SU-DHL-6 (cell line): ENCODE measurements around the gene SLC7A8.

Experiments used
- H2AFZ ChIP-seq: fragments of 200-600 bp; sonication (generic); 2 replicates; pipeline ENCODE4 v1.6.1; 2014; ENCODE audit warnings: low read depth, mild to moderate bottlenecking, moderate library complexity, mixed read lengths, antibody characterized with exemption, low read length; ENCODE audit not compliant: severe bottlenecking
- H3F3A ChIP-seq: fragments of 200-600 bp; shearing (Covaris generic); 2 replicates; pipeline ENCODE4 v1.6.0; 2016; ENCODE audit warnings: antibody characterized with exemption, mild to moderate bottlenecking; ENCODE audit not compliant: insufficient read depth
- H3K27ac ChIP-seq: fragments of 200-600 bp; sonication (generic); 2 replicates; pipeline ENCODE4 v1.5.1; 2016; ENCODE audit warnings: low read depth, mild to moderate bottlenecking, low read length, moderate library complexity, mixed read lengths
- H3K27me3 ChIP-seq: fragments of 200-600 bp; sonication (generic), shearing (Covaris generic); 2 replicates; pipeline ENCODE4 v1.6.0; 2014; ENCODE audit warnings: mild to moderate bottlenecking, low read length
- H3K36me3 ChIP-seq: fragments of 200-600 bp; sonication (generic); 2 replicates; pipeline ENCODE4 v1.6.1; 2014; ENCODE audit warnings: mild to moderate bottlenecking, low read length, mixed read lengths
- H3K4me2 ChIP-seq: fragments of 300-600, 200-600 bp; shearing (Covaris generic), sonication (generic); 2 replicates; pipeline ENCODE4 v1.6.0; 2014; ENCODE audit warnings: low read length, low read depth, mild to moderate bottlenecking; ENCODE audit not compliant: poor library complexity, severe bottlenecking
- H3K4me3 ChIP-seq: fragments of 200-600 bp; sonication (generic); 2 replicates; pipeline ENCODE4 v1.5.1; 2014; ENCODE audit warnings: antibody characterized with exemption, low read length, mild to moderate bottlenecking, mixed read lengths; ENCODE audit not compliant: insufficient read depth, poor library complexity, severe bottlenecking
- H3K79me2 ChIP-seq: fragments of 200-600 bp; sonication (generic); 2 replicates; pipeline ENCODE4 v1.6.1; 2014; ENCODE audit warnings: mild to moderate bottlenecking, low read length, moderate library complexity; ENCODE audit not compliant: insufficient read depth
- H3K9ac ChIP-seq: fragments of 200-600 bp; sonication (generic); 2 replicates; pipeline ENCODE4 v1.7.0; 2014; ENCODE audit warnings: mild to moderate bottlenecking, low read length
- H3K9me2 ChIP-seq: fragments of 200-600 bp; sonication (generic); replicated peaks from 2 replicates; pipeline ENCODE4 v1.6.1; 2014; ENCODE audit warnings: low read length; ENCODE audit not compliant: insufficient read depth
- H3K9me3 ChIP-seq: fragments of 200-600 bp; sonication (generic); 2 replicates; pipeline ENCODE4 v1.6.1; 2014; ENCODE audit warnings: low read length, mixed read lengths; ENCODE audit not compliant: insufficient read depth
- H4K20me1 ChIP-seq: fragments of 200-600 bp; sonication (generic); 2 replicates; pipeline ENCODE4 v1.6.1; 2014; ENCODE audit warnings: low read depth, mild to moderate bottlenecking, antibody characterized with exemption, low read length, moderate library complexity, mixed read lengths
- CTCF ChIP-seq: fragments of 200-600 bp; sonication (generic); IDR thresholded peaks from one replicate; pipeline ENCODE4 v1.5.1; 2017; ENCODE audit warnings: antibody characterized with exemption, mild to moderate bottlenecking, low read length, moderate library complexity; ENCODE audit not compliant: insufficient read depth, poor library complexity, severe bottlenecking
- EZH2phosphoT487 ChIP-seq: fragments of 200-600 bp; sonication (generic), shearing (Covaris generic); conservative IDR thresholded peaks from 2 replicates; pipeline ENCODE4 v1.6.1; 2018; ENCODE audit warnings: mild to moderate bottlenecking, antibody characterized with exemption, low read length, moderate library complexity, mixed read lengths

SLC7A8 gene

GRCh38 chr14:23172096-23172495, 11.4 kb downstream of the SLC7A8 start:
- H3K4me3 ChIP-seq, result no peak overlapping the region
- H3K9me3 ChIP-seq, result no peaks in the 10 kb centered on the region
- H3K79me2 ChIP-seq, result no peaks in the 10 kb centered on the region
- no peak overlapping the region for H3K9ac ChIP-seq
- H3K27ac ChIP-seq, result no peak overlapping the region
- H3K36me3 ChIP-seq, result no peaks in the 10 kb centered on the region
- H2AFZ ChIP-seq, result no peak overlapping the region
- no peaks in the 10 kb centered on the region for H3F3A ChIP-seq
- no peaks in the 10 kb centered on the region for H3K9me2 ChIP-seq
- no peaks in the 10 kb centered on the region for H3K27me3 ChIP-seq
- TF ChIP-seq CTCF (no peak), EZH2phosphoT487 (no peak)
- H3K4me2 ChIP-seq, result no peak overlapping the region
- H4K20me1 ChIP-seq, result no peaks in the 10 kb centered on the region

GRCh38 chr14:23171222-23171975, 12.1 kb downstream of the SLC7A8 start:
- Histone ChIP-seq H3K9me3 (no peaks in the 10 kb centered on the region), H3K4me3 (no peak overlapping the region), H3K9ac (no peak overlapping the region), H3K27me3 (no peaks in the 10 kb centered on the region), H3K4me2 (no peak overlapping the region), H3F3A (no peaks in the 10 kb centered on the region), H3K27ac (no peak overlapping the region), H2AFZ (no peak overlapping the region), H3K9me2 (no peaks in the 10 kb centered on the region), H3K79me2 (no peaks in the 10 kb centered on the region), H3K36me3 (no peaks in the 10 kb centered on the region), H4K20me1 (no peaks in the 10 kb centered on the region)
- TF ChIP-seq CTCF (no peak), EZH2phosphoT487 (no peak)

DNA sequence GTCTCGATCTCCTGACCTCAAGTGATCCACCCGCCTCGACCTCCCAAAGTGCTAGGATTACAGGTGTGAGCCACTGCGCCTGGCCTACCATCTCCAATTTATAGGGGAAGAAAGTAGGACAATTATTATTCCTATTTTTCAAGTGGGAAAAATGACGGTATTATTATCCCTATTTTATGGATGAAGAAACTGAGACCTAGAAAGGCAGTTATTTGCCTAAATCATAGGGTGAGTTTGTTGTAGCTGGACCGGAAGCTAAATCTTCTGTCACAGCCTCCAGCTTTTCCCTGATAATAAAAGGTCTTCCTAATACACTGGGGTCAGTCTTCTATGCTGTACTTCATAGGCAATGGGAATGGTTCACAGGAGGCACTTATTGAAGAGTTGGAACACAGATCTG, 13.8 kb downstream of the SLC7A8 start:
- TF ChIP-seq EZH2phosphoT487, result no peak
- H3K36me3 ChIP-seq, result no peaks in the 10 kb centered on the region

DNA sequence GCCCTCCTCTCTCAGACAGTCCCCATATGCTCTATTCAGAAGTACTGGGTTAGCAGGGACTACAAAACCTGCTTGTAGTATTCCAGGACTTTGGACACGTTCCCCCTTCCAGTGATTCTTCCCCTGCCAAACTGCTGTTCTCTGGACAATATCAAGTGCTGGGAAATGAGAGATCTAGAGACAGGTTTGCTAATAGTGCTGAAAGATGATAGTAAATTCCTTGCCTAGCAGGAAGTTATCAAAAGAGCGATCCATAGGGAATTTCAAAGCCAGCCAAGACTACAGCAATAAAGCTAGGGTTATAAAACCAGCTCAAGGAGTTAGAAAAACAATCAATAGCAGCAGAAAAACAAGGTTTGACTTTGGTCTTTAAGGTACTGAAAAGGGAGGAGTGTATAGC, 15.2 kb downstream of the SLC7A8 start:
- H3K27ac ChIP-seq, result no peak overlapping the region
- no peaks in the 10 kb centered on the region for H4K20me1 ChIP-seq
- no peaks in the 10 kb centered on the region for H3K9me2 ChIP-seq
- no peaks in the 10 kb centered on the region for H3K9me3 ChIP-seq
- no peak overlapping the region for H3K9ac ChIP-seq
- no peak overlapping the region for H3K4me2 ChIP-seq
- TF ChIP-seq EZH2phosphoT487 (no peak), CTCF (no peak)
- H2AFZ ChIP-seq, result no peak overlapping the region
- H3F3A ChIP-seq, result no peaks in the 10 kb centered on the region
- H3K27me3 ChIP-seq, result no peaks in the 10 kb centered on the region
- H3K36me3 ChIP-seq, result no peaks in the 10 kb centered on the region
- no peaks in the 10 kb centered on the region for H3K79me2 ChIP-seq
- no peak overlapping the region for H3K4me3 ChIP-seq

More for the DNA sequence above, 13.8 kb downstream of the SLC7A8 start:
- Histone ChIP-seq H4K20me1 (no peaks in the 10 kb centered on the region), H3K27me3 (no peaks in the 10 kb centered on the region), H3K4me3 (no peak overlapping the region), H3K9me3 (no peaks in the 10 kb centered on the region), H2AFZ (no peak overlapping the region), H3K79me2 (no peaks in the 10 kb centered on the region), H3K9me2 (no peaks in the 10 kb centered on the region), H3F3A (no peaks in the 10 kb centered on the region), H3K9ac (no peak overlapping the region), H3K27ac (no peak overlapping the region), H3K4me2 (no peak overlapping the region)
